ENCODE results near the gene POLR3C.
"Not testable (repeated sequence)": the region's sequence is repeated elsewhere in the genome, so short reads cannot be mapped to it uniquely, and the experiment has no call there.

The POLR3C gene

DNA sequence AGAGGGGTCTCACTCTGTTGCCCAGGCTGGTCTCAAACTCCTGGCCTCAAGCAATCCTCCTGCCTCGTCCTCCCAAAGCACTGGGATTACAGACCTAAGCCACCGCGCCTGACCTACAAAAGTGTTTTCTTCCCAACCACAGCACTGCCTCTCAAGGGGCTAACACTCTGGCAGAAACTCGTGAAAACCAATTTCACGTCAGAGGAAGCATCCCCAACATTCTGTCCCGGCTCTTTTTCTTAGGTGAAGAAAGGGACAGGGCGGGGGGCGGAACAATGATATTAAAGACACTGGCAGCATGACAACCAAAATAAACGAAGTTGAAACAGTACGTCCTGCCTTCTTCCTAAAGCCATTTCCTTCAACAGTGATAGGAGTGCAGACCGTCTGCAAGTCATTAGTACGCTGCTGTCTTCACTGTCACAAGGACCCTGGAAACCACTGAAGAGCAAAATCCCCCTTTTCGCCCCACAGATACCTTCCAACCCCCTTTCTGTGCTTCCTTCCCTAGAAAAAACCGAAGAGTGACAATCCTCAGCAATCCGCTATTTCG, 1.1 kb upstream of the POLR3C start:
- not testable (repeated sequence) for DNase-seq (ENCODE audit: low spot score)

DNA sequence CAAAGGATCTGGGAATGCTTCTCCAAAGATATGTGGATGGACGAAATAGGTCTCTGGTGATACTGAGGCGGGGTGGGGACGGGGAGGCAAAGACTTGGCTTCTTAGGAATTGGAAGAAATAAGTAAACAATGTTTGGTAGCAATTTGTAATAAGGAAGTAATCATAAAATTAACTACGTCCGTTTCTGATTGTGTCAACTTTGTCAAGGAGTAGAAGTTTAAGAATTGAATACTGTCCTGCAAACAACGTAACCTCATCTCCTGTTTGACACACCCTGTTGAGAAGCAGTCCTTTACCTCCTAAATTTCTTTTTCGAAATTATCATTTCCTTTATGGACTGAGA, 471 bp downstream of the POLR3C start:
- no peak for DNase-seq (ENCODE audit: low spot score)

DNA sequence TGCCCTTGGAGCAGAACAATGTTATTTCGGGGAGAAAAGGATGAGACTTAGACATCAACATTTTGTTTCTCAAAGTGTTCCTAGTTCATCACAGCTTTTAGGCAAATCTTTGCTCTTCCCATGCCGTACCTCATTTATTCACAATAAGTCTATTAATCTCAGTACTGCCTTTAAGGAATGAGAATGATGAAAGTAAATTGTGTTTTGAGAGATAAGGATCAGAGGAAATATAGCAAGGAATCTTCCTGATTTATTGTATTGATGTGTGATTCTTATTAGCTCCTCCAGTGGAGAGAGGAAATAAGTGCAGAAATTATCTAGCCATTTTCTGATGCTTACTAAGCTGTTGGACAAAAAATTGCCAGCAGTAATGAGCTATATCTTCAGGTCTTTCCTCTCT, 2.0 kb downstream of the POLR3C start:
- no peak for DNase-seq (ENCODE audit: low spot score)

- DNase-seq (ENCODE audit: low spot score) = no peak
These were observed 4.0 kb downstream of the POLR3C start for GRCh38 chr1:145827966-145828365.

DNA sequence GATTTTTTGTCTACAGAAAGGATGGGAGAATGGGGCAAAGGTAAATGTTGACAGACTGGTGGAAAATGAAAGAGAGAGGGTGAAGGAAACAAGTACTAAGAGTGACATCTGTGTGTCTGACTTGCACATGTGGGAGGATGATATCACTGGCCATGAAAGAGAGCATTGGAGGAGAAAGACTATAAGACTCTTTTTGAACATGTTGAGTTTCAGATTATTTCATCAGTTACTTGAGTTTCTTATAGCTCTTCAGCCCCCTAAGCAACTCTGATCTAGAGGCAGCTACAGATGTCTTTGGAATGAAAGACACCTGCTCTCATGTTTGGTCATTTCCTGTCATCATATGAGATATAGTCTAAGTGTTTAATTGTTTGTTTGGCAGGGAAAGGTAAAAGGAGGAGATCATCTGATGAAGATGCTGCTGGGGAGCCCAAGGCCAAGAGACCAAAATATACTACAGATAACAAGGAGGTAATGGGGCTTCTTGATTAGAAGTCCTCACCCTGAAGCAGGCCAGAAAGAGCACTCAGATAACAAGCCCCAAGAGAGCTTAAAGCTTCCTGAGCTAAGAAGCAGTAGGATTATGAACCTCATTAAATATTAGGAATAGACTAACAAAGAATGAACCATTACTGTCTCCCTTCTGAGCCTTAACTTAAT, 4.5 kb downstream of the POLR3C start:
- no peak for DNase-seq (ENCODE audit: low spot score)

DNA sequence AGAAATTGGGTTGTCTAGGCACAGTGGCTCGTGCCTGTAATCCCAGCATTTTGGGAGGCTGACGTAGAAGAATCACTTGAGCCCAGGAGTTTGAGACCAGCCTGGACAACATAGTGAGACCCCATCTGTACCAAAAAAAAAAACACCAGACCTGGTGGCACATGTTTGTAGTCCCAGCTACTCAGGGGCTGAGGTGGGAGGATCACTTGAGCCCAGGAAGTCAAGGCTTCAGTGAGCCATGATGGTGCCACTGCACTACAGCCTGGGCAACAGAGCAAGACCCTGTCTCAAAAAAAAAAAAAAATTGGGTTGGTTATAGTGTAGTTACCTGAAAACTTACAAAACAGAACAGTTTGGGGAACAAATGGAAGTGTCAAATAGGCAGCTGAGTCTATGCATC, 6.8 kb downstream of the POLR3C start:
- not testable (repeated sequence) for DNase-seq (ENCODE audit: low spot score)

DNA sequence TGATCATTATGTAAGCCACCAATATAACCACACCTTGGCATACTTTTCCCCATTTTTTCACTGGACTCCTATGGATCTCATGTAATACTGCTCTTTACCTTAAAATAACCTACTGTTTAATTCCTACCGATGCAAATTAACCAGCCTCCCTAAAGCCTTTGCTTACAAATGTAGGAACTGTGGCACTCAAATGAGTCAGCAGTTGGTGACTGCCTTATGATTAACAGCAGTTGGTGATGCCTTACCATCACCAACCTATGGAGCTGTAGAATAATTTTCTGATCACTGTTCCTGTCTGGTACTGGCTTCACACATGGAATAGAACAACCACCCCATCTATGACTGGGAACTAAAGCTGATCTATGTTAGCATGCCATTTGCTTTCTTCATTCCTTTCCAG, 13.7 kb downstream of the POLR3C start:
- DNase-seq (ENCODE audit: low spot score) = no peak

- DNase-seq (ENCODE audit: low spot score) = no peak
These were observed 19.0 kb downstream of the POLR3C start for GRCh38 chr1:145843031-145843430.

DNA sequence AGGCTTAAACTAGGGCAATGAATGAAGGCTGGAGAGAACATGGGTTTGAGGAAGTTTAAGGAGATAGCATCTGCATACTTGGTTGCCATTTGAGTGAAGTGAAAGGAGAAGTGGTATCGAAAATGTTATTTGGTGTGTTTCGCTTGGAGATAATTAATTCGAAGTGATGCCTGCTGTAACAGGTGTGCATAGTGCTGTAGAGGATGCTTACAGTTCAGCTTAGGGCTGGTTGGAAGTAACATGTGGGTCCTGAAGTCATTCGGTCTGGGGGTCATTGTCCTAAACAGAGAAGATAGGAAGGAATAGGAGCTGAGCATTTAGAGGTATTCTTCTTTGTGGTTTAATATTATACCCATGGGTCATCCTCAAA, 21.1 kb downstream of the POLR3C start:
- no peak for DNase-seq (ENCODE audit: low spot score)

- DNase-seq (ENCODE audit: low spot score) = peak; percentile 90
These were observed 21.6 kb downstream of the POLR3C start, which contains the start of gene NUDT17 for GRCh38 chr1:145845514-145846161. Gene NUDT17 (plus strand): TSS chr1:145845630. CDS start chr1:145845641, 11 bp downstream.

- DNase-seq (ENCODE audit: low spot score) = peak; percentile 58
These were observed 22.2 kb downstream of the POLR3C start for GRCh38 chr1:145846201-145846612.

DNA sequence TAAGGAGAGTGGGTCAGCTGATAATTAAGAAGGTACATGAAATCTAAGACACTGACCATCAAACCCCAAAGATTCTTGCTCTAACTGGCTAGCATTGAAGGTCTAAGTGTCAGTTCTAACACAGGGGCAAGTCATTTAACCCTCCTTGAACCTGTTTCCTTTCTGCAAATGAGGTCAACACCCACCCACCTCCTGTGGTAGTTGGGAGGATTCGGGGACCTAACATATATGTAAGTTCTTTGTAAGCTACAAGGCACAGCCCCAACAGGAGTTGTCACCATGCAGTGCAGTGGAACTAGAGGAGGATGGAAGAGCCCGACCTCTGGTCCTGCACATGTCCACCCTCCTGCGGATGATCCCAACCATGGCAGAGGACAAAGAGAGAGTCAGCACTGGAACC, 23.8 kb downstream of the POLR3C start:
- no peak for DNase-seq (ENCODE audit: low spot score)

DNA sequence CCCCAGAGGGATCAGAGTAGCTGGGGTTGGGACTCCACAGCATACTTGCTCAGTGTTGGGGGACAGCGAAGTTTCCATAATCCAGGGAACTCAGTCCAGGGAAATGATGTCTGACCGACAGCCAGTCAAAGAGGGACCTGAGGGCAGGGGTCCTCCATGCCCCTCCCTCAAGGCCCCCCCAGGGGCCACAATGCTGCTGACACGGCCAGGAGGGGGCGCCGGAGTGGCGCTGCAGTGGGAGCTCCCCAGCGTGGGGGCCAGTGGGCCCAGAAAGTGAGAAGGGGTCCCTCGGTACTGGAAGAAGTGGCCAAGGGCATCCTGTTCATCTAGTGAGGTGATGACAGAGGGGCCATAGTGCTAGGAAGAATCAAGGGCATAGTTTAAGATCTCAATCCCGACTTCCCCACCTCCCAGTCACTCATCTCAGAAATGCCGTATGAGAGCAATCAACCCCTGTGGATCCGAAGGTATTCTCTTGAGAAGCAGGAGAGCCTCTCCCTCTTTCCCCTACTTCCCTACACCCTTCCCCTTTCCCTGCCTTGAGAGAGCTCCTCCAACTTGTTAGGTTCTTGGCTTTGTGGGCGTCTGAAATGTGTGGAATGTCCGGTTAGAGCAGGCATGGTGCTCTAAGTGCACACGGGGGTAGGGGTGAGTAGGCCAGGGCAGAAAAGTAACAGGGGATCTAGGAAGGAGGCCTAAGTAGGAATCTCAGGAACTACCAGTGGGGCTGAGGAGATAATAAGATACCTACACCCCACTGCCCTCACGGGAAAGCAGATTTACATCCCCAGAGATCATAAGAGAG, 25.6 kb downstream of the POLR3C start:
- DNase-seq (ENCODE audit: low spot score) = no peak

DNA sequence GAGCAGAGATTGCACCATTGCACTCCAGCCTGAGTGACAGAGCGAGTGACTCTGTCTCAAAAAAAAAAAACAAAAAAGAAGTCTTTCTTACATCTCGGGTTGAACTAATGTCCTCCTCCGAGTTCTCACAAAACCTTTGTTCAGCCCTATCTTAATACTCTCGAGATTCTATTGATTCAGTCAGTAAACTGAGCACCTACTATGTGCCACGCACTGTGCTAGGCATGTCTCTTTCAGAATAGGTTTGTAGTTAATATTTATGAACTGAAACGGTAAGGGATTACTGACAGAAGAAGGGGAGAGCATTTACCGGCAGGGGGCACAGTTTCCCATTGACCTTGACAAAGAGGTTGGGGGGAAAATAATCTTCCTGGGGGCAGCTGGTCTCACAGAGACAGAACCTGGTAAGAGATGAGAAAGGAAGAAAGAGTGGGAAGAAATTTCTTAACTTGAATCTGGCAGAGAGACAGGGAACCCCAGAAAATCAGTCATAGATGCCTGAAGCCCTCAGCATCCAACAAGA, 31.5 kb downstream of the POLR3C start:
- no peak for DNase-seq (ENCODE audit: low spot score)

DNA sequence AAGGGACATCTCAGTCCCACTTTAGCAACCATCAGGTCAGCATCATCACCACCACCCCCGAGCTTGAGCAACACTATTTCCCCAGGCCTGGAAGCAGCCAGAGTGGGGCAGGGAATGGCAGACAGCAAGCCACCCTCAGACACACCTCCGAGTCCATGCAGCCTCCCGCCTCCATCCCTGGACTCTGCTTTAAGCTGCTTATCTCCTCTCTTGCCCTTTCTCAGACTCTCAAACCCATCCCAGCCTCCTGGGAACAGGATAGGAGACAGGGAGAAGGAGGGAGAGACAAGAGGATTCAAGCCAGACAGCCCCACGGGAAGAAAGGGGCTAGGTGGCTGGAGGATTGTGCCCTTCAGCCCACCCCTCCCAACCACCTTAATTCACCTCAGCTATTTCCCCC, 33.2 kb downstream of the POLR3C start:
- no peak for DNase-seq (ENCODE audit: low spot score)

GRCh38 chr1:145858238-145858900, 34.4 kb downstream of the POLR3C start:
- no peak for DNase-seq (ENCODE audit: low spot score)

- peak; percentile 96 for DNase-seq (ENCODE audit: low spot score)
These were observed 35.0 kb downstream of the POLR3C start, which contains the start of gene PIAS3 for GRCh38 chr1:145858901-145859490. Gene PIAS3 (minus strand): TSS chr1:145859081. CDS start chr1:145858990, 91 bp downstream.

- DNase-seq (ENCODE audit: low spot score) = peak; percentile 89
These were observed 35.6 kb downstream of the POLR3C start for GRCh38 chr1:145859491-145860023.

DNA sequence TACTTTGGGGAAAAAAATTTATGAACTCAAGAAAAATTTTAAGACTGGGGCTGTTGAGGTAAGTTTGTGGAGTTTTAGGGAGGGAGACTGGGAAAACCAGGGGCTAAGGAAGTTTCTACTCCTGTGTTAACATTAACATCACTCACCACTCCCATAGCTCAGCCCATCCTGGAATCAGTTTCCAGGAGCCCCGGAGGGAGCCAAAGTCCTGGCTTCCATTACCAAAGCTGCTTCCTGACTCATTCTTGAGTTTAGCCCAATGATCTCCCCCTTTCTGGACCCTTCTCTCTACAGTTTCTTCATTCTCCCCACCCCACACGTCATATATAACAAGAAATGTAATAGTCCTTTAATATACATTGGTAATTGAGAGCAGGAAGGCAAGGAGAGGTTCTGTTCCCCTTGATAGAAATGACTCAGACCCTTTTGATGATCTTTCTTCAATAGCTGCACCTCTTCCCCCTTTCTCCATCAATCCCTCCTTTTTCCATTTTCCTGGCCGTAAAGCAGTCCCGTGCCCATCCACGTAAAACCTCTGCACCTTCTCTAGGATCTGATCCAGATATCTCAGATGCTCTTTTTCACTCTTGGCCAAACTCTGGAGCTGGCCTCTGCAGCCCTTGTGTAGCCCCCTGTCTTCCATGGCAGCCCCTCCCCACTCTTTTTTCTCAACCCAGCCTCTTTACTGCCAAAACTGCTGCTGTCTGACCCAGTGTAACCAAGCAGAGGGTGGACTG, 39.5 kb downstream of the POLR3C start:
- no peak for DNase-seq (ENCODE audit: low spot score)

- no peak for DNase-seq (ENCODE audit: low spot score)
These were observed 44.2 kb downstream of the POLR3C start for GRCh38 chr1:145868232-145868631.
